ENCODE data around the gene ELMO3. TPM values are rescaled to one million over a fixed set of nuclear protein-coding genes. Genes with fewer than 3 reads are reported as not detected.

ELMO3 gene, protein sequence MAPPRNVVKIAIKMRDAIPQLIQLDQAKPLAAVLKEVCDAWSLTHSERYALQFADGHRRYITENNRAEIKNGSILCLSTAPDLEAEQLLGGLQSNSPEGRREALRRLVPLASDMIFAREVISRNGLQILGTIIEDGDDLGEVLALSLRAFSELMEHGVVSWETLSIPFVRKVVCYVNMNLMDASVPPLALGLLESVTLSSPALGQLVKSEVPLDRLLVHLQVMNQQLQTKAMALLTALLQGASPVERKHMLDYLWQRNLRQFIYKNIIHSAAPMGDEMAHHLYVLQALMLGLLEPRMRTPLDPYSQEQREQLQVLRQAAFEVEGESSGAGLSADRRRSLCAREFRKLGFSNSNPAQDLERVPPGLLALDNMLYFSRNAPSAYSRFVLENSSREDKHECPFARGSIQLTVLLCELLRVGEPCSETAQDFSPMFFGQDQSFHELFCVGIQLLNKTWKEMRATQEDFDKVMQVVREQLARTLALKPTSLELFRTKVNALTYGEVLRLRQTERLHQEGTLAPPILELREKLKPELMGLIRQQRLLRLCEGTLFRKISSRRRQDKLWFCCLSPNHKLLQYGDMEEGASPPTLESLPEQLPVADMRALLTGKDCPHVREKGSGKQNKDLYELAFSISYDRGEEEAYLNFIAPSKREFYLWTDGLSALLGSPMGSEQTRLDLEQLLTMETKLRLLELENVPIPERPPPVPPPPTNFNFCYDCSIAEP
- total RNA-seq, result under 1 TPM; under 0.01 to 0.33 TPM

DNA sequence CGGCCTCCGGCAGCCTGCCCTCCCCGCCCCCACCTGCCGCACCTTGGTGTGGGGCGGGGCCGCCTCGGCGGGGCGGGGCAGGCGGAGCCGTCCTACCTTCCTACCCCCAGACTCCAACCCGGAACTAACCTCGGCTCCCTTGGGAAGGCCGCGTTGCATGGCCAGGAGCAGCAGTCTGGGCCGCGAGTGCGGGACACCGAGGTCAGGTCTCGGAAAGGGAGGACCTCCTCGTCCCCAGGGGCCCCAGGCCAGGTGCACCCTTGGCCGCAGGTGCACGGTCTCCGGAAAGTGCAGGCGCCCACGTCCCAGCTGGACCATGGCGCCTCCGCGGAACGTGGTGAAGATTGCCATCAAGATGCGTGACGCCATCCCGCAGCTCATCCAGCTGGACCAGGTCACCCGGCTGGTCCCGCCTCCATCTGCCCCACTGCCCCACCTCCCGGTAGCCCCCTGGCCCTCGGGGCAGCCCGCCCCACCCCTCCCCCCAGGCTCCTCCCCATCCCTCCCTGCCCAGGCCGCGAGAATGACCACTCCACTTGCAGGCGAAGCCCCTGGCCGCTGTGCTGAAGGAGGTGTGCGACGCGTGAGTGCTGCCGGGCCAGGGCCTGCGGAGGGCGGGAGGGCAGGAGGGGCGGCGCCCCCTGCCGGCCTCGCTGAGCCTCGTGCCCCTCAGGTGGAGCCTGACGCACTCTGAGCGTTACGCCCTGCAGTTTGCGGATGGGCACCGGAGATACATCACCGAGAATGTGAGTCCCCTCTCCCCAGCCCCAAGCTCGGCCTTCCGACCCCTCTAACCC is at the start of gene ELMO3:
Gene ELMO3, plus strand, starts transcription at position 121 of the 797 bp plus-strand sequence. Its CDS starts 196 bp downstream, at position 317.

DNA sequence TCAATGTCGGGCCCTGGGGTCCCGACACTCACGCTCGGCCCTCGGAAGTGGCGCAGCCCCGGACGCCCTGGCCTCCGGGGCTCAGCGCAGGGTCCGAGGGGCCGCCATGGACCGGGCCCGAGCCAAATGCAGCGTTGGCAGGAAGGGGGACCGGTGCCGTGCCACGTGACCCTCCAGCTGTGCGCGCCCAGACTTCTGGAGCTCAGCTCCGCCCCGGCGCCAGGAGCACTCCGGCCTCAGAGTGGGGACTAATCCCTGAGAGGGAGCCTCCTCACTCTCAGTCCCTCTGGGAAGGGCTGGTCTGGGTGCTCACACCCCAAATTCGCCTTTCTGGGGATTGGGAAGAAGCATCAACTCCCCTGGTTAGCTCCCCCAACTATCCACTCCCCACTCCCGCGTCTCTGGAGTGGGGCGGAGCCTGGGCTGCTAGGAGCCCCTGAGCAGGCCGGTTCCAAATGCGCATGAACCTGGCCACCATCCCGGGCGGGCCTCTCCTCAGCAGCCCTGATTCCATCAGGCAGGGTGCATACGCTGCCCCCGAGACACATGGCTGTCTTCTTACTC is 48.0 kb upstream of the ELMO3 start, which contains the start of gene B3GNT9:
Gene B3GNT9, minus strand, starts transcription at position 166 of the 564 bp plus-strand sequence. CDS start 513 bp downstream, outside the sequence.

DNA sequence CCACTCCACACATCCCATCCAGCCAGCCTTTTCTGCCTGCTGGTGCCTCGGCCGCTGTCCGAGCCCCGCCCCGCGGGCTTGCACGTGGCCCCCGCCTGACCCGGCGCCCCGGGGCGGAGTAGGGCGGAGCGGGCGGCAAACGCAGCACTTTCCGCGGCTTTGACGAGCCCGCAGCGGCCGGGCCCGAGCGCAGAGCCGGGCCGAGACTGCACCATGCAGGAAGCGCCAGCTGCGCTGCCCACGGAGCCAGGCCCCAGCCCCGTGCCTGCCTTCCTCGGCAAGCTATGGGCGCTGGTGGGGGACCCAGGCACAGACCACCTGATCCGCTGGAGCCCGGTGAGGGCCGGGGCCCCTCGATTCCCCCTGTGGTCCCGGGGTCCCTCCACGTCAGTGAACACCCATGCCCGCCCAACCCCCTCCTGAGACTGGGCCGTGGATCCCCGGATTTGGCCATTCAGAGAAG is 34.3 kb upstream of the ELMO3 start, which contains the start of gene HSF4:
Gene HSF4, plus strand, starts transcription at position 147 of the 463 bp plus-strand sequence. Its CDS starts 67 bp downstream, at position 214.

DNA sequence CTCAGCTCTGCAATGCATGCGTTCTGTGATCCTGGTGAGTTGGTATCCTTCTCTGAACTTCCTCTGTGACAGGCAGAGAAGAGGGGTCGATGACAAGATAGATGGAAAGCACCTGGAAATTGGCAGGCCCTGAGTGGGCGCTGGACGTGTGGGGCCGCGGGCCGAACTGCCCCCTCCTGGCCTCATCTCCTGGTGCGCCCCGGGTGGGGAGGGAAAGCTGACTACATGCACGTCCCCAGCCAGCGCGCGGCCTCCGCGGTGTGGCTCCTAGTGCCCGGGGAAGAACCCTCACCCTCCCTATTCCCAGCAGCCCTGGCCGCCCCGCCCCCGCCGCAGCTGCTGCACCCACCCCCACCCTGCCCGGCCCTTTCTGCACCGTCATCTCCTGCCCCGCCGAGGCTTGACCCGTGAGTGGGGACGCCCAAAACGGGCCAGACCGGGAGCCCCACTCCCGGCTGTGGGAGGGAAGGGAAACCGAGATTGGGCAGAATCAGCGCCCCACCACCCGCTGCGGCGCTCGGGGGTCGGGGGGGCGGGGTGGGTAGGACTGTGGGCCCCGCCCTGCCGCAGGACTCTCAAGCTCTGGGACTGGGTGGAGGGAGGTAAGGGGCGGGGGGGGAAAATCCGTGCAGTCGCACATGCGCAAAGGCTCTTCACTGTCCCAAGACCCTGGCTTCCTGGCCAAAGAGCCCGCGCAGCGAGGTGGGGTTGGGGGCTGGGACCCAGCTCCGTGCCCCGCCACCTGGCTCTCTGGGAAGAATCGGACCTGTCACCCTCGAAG is 28.6 kb upstream of the ELMO3 start, which contains the start of gene NOL3:
Gene NOL3, plus strand, starts transcription at position 371 of the 781 bp plus-strand sequence.

DNA sequence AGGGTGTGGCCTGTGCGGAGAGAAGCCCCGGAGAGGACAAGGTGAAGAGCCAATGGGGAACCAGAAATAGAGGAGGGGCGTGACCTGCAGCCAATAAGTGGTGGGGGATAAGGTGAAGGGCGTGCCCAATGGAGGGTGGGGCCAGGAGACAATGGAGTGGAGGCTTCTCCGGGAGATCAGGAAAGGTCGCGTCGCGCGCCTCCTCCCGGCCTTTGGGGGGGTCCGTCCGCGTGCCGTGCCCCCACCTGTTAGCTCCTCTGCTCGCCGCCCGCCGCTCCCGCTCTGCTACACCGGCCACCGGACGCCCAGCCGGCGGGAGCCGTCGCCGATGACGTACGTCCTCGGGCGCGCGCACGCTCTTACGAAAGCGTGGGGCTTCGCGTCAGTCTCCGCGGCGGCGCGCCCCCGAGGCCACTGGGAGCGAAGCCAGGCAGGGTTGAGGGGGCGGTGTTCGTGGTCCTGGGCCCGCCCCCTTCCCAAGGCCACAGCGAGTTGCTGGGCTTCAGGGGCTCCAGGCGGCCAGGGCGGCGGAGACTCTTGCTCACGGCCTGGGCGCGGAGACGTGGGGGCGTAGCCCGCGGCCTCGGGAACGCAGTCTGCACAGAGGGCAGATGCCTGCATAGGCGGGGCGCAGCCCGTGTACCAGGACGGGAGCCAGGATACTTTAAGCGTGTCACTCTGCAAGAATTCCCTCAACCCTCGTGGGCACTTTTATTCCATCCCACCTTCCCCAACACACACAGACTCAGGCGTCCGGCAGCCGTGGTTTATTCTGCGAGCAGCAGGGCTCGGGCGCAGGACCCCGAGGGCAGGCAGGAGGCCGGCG is 15.1 kb upstream of the ELMO3 start, which contains the start of gene MATCAP1:
Gene MATCAP1, minus strand, starts transcription at position 337 of the 826 bp plus-strand sequence. CDS start 3,353 bp downstream, outside the sequence.

DNA sequence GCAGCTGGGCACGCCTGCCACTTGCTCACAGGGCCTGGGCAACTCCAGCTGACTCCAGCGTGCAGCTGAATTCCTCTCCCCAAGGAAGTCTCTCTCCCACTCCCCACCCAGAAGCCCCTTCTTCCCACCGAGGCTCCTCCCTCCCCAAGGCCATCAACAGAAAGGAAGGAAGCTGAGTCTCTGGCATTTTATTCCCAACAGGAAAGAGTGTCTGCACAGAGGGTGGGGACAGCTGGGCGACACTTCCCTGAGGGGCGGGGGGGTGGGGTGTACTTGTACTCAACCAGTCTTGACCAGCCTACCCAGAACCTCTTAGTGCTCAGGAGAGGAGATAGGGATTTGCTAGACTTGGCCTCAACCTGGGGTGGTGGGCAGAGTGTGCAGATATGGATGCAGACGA is 8.9 kb upstream of the ELMO3 start, which contains the start of gene EXOC3L1:
Gene EXOC3L1, minus strand, starts transcription at position 96 of the 400 bp plus-strand sequence. CDS start 460 bp downstream, outside the sequence.

DNA sequence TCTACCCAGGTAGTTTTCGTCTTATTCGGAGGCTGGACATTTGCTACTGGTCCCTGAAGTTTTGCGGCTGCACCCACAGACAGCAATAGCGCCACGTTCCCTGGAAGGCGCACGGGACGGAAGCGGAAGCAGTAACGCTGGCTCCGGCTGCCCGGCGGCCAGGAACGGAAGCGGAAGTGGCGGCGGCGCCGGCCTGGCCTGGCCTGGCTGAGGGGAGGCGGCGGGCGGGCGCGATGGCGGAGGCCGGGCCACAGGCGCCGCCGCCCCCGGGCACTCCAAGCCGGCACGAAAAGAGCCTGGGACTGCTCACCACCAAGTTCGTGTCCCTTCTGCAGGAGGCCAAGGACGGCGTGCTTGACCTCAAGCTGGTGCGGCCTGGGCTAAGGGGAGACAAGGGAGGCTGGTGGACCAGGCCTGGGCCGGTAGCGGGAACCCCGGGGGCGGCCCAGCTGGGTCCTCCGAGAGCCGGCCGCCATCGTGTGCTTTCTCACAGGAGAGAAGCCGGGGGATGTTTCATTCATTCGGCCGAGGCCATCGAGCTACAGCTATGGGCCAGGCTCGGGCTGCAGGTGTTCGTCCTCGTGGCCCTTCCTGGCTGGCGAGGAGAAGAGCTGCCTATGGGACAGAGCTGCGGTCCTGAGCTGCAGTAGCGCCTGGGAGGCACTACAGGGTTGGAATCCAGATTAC is 6.8 kb upstream of the ELMO3 start, which contains the start of gene E2F4:
Gene E2F4, plus strand, starts transcription at position 161 of the 687 bp plus-strand sequence. Its CDS starts 73 bp downstream, at position 234.

DNA sequence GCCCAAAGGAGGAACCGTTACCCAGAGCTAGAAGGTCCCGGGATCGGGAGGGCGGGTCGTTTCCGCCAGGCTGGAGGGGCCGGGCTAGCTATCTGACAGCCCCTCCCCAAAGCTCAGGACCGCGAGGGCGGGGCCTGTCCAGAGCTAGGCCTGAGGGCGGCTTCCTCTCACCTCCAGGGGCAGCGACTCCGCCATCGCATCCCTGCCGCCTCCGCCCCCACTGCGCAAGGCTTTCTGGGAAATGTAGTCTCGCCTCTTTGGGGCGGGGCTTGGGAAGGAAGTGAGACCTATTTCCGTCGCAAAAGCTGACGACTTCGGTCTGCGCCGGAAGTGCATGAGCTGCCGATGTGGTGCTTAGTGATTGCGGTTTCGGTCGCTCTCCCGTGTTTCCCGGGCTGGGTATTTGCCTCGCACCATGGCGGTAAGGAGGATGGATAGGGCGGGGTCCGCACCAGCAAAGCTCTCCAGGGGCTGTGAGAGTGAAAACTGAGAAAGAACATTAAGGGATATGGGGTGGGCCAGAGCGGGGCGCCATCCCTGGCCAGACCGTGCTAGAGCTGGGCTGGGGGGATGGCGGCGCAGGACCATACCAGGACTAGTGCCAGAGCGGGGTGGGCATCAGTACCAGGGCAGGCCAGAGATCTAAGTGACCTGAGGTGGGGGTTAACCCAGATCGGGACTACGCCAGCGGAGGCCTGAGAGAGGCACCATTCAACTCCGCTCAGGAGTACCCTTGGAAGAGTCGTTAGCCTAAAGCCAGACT is 28.1 kb downstream of the ELMO3 start, which contains the start of gene TMEM208:
Gene TMEM208, plus strand, starts transcription at position 327 of the 763 bp plus-strand sequence. Its CDS starts 89 bp downstream, at position 416.

DNA sequence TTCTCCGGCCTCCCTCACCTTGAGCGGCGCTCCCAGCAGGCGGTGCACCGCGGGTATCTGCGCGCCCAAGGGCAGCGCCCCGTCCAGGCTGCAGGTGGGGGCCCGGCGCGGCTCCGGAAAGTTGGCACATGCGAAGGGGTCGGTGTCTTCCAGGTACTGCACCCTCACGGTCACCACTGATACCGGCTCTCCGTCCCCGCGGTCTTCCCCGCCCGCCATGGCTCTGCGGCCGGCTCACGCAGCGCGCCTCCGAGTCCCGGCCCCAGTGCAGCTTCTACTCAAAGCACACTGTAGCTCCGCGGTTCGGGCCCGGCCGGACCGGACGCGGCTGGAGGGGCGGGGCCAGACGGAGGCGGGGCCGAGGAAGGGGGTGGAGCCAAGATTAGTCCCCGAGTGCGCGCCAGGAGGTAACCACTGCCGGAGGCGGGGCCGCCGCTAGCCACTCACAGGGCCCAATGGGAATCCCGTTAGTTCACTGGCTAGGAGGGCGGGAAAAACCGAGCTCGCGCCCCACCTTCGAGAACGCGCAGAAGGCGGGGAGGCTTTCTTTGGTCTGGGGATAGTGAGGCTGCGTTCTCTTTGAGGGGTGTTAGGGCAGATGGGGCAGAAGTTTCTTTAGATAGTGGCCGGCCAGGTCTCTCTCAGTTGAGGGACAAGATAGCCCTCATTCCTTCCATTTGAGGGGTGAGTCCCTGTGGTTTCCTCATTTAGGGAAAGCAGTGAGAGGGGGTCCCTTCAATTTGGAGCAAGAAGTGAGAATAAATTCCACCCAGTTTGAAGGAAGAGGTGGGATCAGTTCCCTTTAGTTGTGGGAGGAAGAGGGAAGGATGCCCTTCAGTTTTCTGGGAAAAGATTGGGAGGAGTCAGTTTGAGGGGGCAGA is 48.5 kb downstream of the ELMO3 start, which contains the start of gene FHOD1:
Gene FHOD1, minus strand, starts transcription at position 290 of the 881 bp plus-strand sequence. Its CDS starts 71 bp downstream, at position 219.

DNA sequence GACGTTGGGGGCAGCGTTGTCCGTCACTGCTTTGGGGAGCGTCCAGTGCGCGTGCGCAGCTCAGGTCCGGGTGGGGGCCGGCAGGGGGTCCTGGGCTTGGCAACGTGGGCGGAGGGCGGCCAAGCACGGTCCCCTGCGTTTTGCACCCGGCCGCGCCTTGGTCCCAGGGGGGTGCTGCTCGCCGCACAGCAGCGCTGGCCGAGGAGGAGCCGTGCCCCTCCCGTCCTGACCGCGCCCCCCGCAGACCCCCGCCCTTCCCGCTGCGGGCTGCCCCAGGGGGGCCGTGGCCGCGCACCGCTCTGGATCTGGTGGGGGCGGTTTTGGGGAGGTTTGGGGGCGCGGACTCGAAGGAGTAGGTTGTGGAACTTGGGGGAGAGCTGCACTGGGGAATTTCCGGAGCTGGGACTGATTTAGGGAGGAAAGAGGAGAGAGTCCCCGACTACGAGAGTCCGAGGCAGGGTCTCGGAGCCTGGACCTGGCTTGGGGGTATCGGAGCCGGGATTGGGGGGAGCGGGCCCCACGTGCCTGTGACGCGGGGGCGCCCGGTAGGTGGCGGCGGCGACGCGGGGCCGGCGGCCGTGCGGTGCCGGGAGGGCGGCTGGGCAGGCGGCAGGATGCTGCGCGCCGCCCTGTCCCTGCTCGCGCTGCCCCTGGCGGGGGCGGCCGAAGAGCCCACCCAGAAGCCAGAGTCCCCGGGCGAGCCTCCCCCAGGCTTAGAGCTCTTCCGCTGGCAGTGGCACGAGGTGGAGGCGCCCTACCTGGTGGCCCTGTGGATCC is 49.7 kb downstream of the ELMO3 start, which contains the start of gene SLC9A5:
Gene SLC9A5, plus strand, starts transcription at position 579 of the 777 bp plus-strand sequence. Its CDS starts 36 bp downstream, at position 615.

Small RNA genes within 50 kb of the gene (small RNA-seq; reads per million reads assigned to genes)
- gene MIR328, result 2.7 to 5.8 reads per million in 2 donors

Other genes starting within 250 kb of the ELMO3 start
- 1 to 10 TPM in 1 of 2 donors, under 1 TPM in 1; under 0.01 to 1.0 TPM for gene CES3, start 237.9 kb upstream of the ELMO3 start, total RNA-seq
- gene CES4A, start 210.5 kb upstream of the ELMO3 start, total RNA-seq, result 1 to 10 TPM in 1 of 2 donors, under 1 TPM in 1; 0.69 to 1.3 TPM
- gene CBFB, start 170.0 kb upstream of the ELMO3 start, total RNA-seq, result 100 to 1,000 TPM in 1 of 2 donors, 10 to 100 TPM in 1; 81.2 to 118 TPM
- gene PHAF1, start 89.2 kb upstream of the ELMO3 start, total RNA-seq, result 10 to 100 TPM; 16.5 to 17.3 TPM
- 10 to 100 TPM; 11.3 to 14.8 TPM for gene B3GNT9, start 48.1 kb upstream of the ELMO3 start, total RNA-seq
- gene TRADD, start 39.2 kb upstream of the ELMO3 start, total RNA-seq, result 10 to 100 TPM; 23.1 to 24.0 TPM
- gene FBXL8, start 39.2 kb upstream of the ELMO3 start, total RNA-seq, result 10 to 100 TPM; 11.3 to 13.8 TPM
- 10 to 100 TPM; 27.6 to 66.4 TPM for gene HSF4, start 34.4 kb upstream of the ELMO3 start, total RNA-seq
- gene NOL3, start 28.6 kb upstream of the ELMO3 start, total RNA-seq, result 10 to 100 TPM; 11.7 to 13.3 TPM
- gene MATCAP1, start 15.2 kb upstream of the ELMO3 start, total RNA-seq, result 10 to 100 TPM; 16.0 to 16.2 TPM
- gene EXOC3L1, start 9.0 kb upstream of the ELMO3 start, total RNA-seq, result not detected
- gene E2F4, start 7.0 kb upstream of the ELMO3 start, total RNA-seq, result 10 to 100 TPM; 54.0 to 81.6 TPM
- gene TMEM208, start 28.0 kb downstream of the ELMO3 start, total RNA-seq, result 10 to 100 TPM; 27.6 to 28.9 TPM
- 10 to 100 TPM; 12.0 to 32.3 TPM for gene FHOD1, start 48.4 kb downstream of the ELMO3 start, total RNA-seq
- under 1 TPM; 0.67 to 0.69 TPM for gene SLC9A5, start 49.8 kb downstream of the ELMO3 start, total RNA-seq
- gene PLEKHG4, start 80.4 kb downstream of the ELMO3 start, total RNA-seq, result 10 to 100 TPM in 1 of 2 donors, 1 to 10 TPM in 1; 8.7 to 23.1 TPM
- gene KCTD19, start 127.6 kb downstream of the ELMO3 start, total RNA-seq, result under 1 TPM in 1 of 2 donors, not detected in 1; 0.33 TPM
- under 1 TPM in 1 of 2 donors, not detected in 1; 0.34 TPM for gene LRRC36, start 127.7 kb downstream of the ELMO3 start, total RNA-seq
- gene TPPP3, start 194.4 kb downstream of the ELMO3 start, total RNA-seq, result under 1 TPM in 1 of 2 donors, not detected in 1; under 0.01 TPM
- gene ZDHHC1, start 217.3 kb downstream of the ELMO3 start, total RNA-seq, result 1 to 10 TPM; 5.0 to 10.0 TPM
- gene HSD11B2, start 232.0 kb downstream of the ELMO3 start, total RNA-seq, result under 1 TPM in 1 of 2 donors, not detected in 1; 0.33 TPM

Measured in melanocyte of skin (primary cell).